SHP77 (cell line): Measurements from ENCODE around the gene NDUFA3.
A peak's percentile ranks its signal among the peaks of the same experiment; 100 is the strongest.

ENCODE experiments used
- DNase-seq, 2 experiments: peaks; one replicate each; lab custom pipeline; 2025; lab: John Stamatoyannopoulos, UW

The NDUFA3 gene

GRCh38 chr19:54107876-54108490, 5.3 kb downstream of the NDUFA3 start:
- no peak for DNase-seq

- DNase-seq: no peak
These were observed 5.8 kb downstream of the NDUFA3 start for GRCh38 chr19:54108496-54108895.

GRCh38 chr19:54109651-54110050, 7.0 kb downstream of the NDUFA3 start:
- no peak for DNase-seq

- DNase-seq: peak in 1 of 2 experiments; percentile 40
These were observed 11.9 kb downstream of the NDUFA3 start for GRCh38 chr19:54114340-54115108.

GRCh38 chr19:54115109-54116063, 12.7 kb downstream of the NDUFA3 start, which contains the start of the genes PRPF31 and TFPT:
TSS of gene PRPF31 (plus strand) at chr19:54115754. CDS start at chr19:54118279, 2,525 bp downstream.
TSS of gene TFPT (minus strand) at chr19:54115657. CDS start at chr19:54115269, 388 bp downstream.
- DNase-seq: peak; percentile 97

DNA sequence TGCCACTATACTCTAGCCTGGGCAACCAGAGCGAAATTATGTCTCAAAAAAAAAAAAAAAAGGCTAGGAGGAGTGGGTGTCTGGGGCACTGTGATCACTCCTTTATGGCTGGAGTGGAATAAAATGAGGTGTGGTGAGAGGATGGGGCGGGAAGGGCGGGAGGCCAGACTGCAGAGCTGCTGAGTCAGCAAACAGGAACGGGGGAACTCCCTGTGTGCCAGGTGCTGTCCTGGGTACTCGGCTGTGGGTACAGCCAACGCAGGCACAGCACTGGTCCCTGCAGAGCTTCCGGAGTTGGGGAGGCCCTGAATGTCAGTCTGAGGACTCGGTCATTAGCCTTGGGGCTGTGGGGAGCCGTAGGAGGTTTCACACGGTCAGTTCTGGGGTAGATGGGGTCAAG, 18.6 kb downstream of the NDUFA3 start:
- no peak for DNase-seq

DNA sequence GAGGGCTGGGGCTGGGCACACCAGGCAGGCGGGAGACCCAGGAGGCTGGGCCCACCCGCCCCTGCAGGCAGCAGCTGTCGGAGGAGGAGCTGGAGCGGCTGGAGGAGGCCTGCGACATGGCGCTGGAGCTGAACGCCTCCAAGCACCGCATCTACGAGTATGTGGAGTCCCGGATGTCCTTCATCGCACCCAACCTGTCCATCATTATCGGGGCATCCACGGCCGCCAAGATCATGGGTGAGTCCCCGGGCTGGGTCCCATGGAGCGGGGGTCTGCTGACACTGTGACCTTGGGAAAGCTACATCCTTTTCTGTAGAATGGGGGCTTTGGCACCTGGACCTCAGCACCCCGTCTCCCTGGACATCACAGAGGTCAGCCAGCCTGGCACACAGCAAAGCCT, 21.0 kb downstream of the NDUFA3 start:
- DNase-seq: no peak

GRCh38 chr19:54124393-54124792, 21.7 kb downstream of the NDUFA3 start:
- DNase-seq: no peak

DNA sequence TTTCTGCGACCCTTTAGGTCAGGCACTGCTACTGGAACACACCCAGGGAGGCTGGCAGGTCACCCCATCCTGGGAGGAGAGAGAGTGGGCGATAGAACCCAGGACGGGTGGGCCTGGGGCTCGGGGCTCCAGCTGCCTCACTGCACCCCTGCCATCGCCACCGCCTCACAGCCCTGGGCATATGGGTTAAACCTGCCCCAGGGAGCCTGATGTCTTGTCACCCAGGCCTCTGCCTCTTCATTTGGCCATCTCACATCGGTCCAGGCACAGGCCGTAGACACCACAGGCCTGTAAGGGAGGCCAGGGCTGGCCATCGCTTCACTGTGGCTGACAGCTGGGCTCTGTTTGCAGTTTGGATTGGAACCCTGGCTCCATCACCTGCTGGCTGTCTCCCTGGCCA, 23.1 kb downstream of the NDUFA3 start:
- no peak for DNase-seq

DNA sequence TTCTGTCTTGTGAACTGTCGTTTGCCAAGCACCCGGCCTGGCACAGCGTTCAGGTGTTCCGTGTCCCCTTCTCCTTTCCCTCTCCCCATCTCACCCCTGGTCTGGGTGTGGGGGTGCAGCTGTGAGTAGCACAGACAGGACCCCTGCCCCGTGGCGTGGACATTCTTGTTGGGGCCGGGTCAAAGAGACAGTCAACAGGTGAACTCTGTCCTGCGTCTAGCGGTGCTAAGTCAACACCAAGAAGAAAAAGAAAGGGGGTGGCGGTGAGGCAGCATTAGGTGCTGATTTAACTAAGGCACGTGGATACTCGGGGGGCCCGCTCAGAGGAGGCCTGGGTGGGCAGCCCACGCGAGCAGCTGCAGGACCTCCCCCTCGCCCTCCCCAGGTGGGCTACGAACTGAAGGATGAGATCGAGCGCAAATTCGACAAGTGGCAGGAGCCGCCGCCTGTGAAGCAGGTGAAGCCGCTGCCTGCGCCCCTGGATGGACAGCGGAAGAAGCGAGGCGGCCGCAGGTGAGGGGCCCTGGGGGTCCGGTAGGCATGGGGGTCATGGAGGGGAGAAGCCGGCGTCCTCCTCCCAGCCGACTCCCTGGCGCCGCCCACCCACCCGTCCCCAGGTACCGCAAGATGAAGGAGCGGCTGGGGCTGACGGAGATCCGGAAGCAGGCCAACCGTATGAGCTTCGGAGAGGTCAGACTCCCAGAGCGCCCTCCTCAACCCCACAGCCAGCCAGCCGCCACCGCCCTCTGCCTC, 25.2 kb downstream of the NDUFA3 start:
- no peak for DNase-seq

GRCh38 chr19:54128441-54128725, 25.7 kb downstream of the NDUFA3 start:
- no peak for DNase-seq

DNA sequence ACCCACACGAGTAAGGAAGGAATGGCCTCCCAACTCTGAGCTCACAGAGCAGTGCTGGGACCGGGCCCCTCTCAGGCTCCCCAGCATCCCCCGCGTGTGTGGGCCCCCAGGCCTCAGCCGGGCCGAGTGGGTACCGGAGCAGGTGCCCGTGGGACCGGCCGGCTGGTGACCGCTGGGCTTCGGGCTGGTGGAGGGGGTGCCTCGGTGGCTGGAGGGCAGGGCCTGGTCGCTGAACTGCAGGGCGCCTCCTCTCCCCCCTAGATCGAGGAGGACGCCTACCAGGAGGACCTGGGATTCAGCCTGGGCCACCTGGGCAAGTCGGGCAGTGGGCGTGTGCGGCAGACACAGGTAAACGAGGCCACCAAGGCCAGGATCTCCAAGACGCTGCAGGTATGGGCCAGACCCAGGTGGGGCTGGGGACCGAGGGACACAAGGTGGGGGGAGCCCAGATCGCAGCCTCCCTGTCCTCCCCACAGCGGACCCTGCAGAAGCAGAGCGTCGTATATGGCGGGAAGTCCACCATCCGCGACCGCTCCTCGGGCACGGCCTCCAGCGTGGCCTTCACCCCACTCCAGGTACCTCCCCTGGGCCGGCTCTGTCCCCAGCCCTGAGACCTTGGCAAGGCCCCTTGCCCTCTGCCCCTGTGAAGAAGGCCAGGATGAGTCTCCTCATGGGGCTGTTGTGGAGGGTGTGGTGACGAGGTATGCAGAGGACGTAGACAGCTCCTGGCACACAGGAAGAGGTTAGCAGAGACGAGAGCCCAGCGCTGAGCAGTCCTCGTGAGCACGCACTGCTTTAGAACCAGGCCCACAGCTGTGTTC, 26.4 kb downstream of the NDUFA3 start:
- no peak for DNase-seq

GRCh38 chr19:54129617-54129996, 27.0 kb downstream of the NDUFA3 start:
- DNase-seq: no peak

DNA sequence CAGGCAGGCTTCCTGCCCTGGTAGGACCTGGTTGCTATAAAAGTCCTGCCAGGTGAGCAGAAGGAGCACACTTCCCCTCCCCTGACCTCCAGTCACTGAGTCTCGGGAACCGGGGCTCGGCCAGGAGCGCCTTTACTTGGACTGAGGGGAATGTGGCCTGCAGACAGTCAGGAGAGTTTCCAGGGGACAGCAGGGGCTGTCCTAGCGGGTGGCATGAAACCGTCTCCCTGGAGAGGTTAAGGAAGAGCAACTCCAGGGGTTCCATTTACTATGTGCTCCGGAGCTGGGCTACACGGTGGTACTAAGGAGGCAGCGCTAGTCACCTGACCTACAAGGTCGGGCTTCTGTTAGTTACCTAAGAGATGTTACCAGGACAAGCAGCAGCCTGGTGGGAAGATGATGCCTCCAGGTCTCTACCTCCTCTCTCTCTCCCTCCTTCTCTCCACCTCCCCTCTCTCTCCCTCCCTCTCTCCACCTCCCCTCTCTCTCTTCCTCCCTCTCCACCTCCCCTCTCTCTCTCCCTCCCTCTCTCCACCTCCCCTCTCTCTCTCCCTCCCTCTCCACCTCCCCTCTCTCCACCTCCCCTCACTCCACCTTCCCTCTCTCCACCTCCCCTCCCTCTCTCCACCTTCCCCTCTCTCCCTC, 30.8 kb downstream of the NDUFA3 start:
- DNase-seq: peak; percentile 52 to 54

GRCh38 chr19:54133957-54134590, 31.4 kb downstream of the NDUFA3 start:
- no peak for DNase-seq

GRCh38 chr19:54136086-54136863, 33.6 kb downstream of the NDUFA3 start:
- DNase-seq: no peak

- DNase-seq: peak; percentile 99 to 100
These were observed 34.4 kb downstream of the NDUFA3 start for GRCh38 chr19:54136864-54137698.
